GM23248 (cell line): ENCODE measurements around the gene SPIB. TPM values are rescaled to one million over a fixed set of nuclear protein-coding genes. Genes with fewer than 3 reads are reported as not detected.

Experiments
- DNase-seq: peaks from one replicate; pipeline ENCODE4 v3.0.0-alpha.2; 2015
- H2AFZ ChIP-seq: fragments of 200-600 bp; sonication (generic); 2 replicates; pipeline ENCODE4 v1.6.1; 2016; ENCODE audit warnings: antibody characterized with exemption
- H3F3A ChIP-seq: fragments of 200-600 bp; sonication (generic); 2 replicates; pipeline ENCODE4 v1.6.1; 2016; ENCODE audit warnings: mild to moderate bottlenecking, antibody characterized with exemption, mixed run types; ENCODE audit not compliant: insufficient read depth
- H3K27ac ChIP-seq: fragments of 200-600 bp; sonication (generic); 2 replicates; pipeline ENCODE4 v1.5.1; 2016; ENCODE audit warnings: mild to moderate bottlenecking
- H3K27me3 ChIP-seq: fragments of 200-600 bp; sonication (generic); replicated peaks from 2 replicates; pipeline ENCODE4 v1.6.1; 2016; ENCODE audit warnings: mild to moderate bottlenecking; ENCODE audit not compliant: insufficient read depth
- H3K36me3 ChIP-seq: fragments of 200-600 bp; sonication (generic); 2 replicates; pipeline ENCODE4 v1.6.1; 2016; ENCODE audit warnings: low read depth, mild to moderate bottlenecking
- H3K4me1 ChIP-seq: fragments of 200-600 bp; sonication (generic); 2 replicates; pipeline ENCODE4 v1.6.1; 2016; ENCODE audit warnings: mild to moderate bottlenecking; ENCODE audit not compliant: insufficient read depth
- H3K4me2 ChIP-seq: fragments of 200-600 bp; sonication (generic); one replicate; pipeline ENCODE4 v1.6.1; 2016; ENCODE audit warnings: mild to moderate bottlenecking; ENCODE audit not compliant: unreplicated experiment
- H3K4me3 ChIP-seq: fragments of 200-600 bp; sonication (generic); 2 replicates; pipeline ENCODE4 v1.5.1; 2016; ENCODE audit warnings: mild to moderate bottlenecking
- H3K79me2 ChIP-seq: fragments of 200-600 bp; sonication (generic); 2 replicates; pipeline ENCODE4 v1.6.1; 2016; ENCODE audit warnings: mild to moderate bottlenecking; ENCODE audit not compliant: insufficient read depth
- H3K9ac ChIP-seq: fragments of 200-600 bp; sonication (generic); 2 replicates; pipeline ENCODE4 v1.6.1; 2016; ENCODE audit warnings: mild to moderate bottlenecking
- H3K9me2 ChIP-seq: fragments of 200-600 bp; sonication (generic); 2 replicates; pipeline ENCODE4 v1.6.1; 2016; ENCODE audit warnings: mixed run types, mild to moderate bottlenecking, moderate library complexity; ENCODE audit not compliant: insufficient read depth
- H3K9me3 ChIP-seq: fragments of 200-600 bp; sonication (generic); one replicate; pipeline ENCODE4 v1.6.1; 2017; ENCODE audit warnings: low read depth
- H4K20me1 ChIP-seq: fragments of 200-600 bp; sonication (generic); 2 replicates; pipeline ENCODE4 v1.6.0; 2016; ENCODE audit not compliant: insufficient read depth
- EZH2 ChIP-seq: fragments of 200-600 bp; sonication (generic); IDR thresholded peaks from 2 replicates; pipeline ENCODE4 v1.6.1; 2018; ENCODE audit warnings: antibody characterized with exemption, mild to moderate bottlenecking; ENCODE audit not compliant: insufficient read depth, poor library complexity, severe bottlenecking
- EZH2phosphoT487 ChIP-seq: fragments of 200-600 bp; sonication (generic); IDR thresholded peaks from 2 replicates; pipeline ENCODE4 v1.6.1; 2018; ENCODE audit warnings: antibody characterized with exemption, moderate library complexity, mild to moderate bottlenecking, low read depth; ENCODE audit not compliant: insufficient read depth
- WGBS, 2 experiments: methylation state at CpG; one replicate each; pipeline ENCODE4 v1.1.6; 2015 to 2017; ENCODE audit warnings: low lambda C conversion rate in 2 of 2, low coverage in 1 of 2; ENCODE audit errors: missing lambda C conversion rate in 2 of 2; 5-methylcytosine and 5-hydroxymethylcytosine counted together
- in situ Hi-C: fragments of 300-500 bp; cut with MboI; formaldehyde crosslinking; loops from 2 replicates; pipeline ENCODE4 v1.15.0; 2020
- polyA plus RNA-seq: library from polyadenylated mRNA; unstranded; fragments of >200 nt; fragmentation: Nextera tagmentation; extraction: Ambion mirVana; gene quantifications from 2 replicates; pipeline ENCODE4 v1.2.1, GENCODE V29; 2016
- total RNA-seq: library from RNA; depleted of rRNA; stranded (reverse); fragments of >200 nt; shearing (Covaris generic); gene quantifications from 2 replicates; pipeline ENCODE4 v1.2.3, GENCODE V29; 2014

The SPIB gene
- total and polyA plus RNA-seq, 2 experiments from 2014 or later, result not detected

DNA sequence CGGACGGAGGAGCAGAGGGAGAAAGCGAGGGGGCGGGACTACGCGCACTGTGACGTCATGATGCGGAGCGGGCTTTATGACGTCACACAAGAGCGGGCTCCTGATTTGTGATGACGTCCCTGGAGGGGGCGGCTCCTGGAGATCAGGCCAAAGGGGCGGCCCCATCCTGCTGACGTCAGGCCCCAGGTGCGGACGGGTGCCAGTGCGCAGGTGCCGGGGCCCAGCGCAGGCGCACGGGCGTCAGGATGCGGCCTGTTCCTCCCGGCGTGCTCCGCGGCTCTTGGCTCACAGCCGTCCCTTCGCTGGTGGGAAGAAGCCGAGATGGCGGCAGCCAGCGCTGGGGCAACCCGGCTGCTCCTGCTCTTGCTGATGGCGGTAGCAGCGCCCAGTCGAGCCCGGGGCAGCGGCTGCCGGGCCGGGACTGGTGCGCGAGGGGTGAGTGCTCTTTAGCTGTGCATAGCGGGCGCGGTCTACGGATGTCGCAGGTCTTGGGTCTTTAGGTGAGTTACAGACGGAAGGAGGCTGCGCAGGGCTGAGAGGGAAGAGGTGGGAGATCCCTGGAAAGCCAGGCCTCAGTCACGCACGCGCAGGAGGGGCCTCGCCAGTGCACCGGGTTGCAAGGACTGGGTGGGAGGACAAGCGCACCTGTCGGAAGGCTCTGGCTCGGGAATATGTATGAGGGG is 57.6 kb downstream of the SPIB start, which contains the start of the genes EMC10 and GARIN5A:
EMC10 (plus strand) TSS at position 284 of the 683 bp plus-strand sequence; CDS start at position 322, 38 bp downstream.
GARIN5A (minus strand) TSS at position 625 of the 683 bp plus-strand sequence; CDS start at position 165, 460 bp downstream.
- H3K9ac ChIP-seq, result peak within 1 kb of the TSS; percentile 77
- DNase-seq, result peak; percentile 89
- no peak within 1 kb of the TSS for H3K27ac ChIP-seq
- H4K20me1 ChIP-seq, result no peaks in the 10 kb centered on the region
- peak within 1 kb of the TSS; percentile 98 for H2AFZ ChIP-seq
- WGBS, 2 experiments, result 2 to 5% methylated on average over 52 to 58 of the region's 58 CpGs
- H3K4me3 ChIP-seq, result peak within 1 kb of the TSS; percentile 83
- no peaks in the 10 kb centered on the region for H3K79me2 ChIP-seq
- peak within 1 kb of the TSS; percentile 79 for H3K4me2 ChIP-seq
- in situ Hi-C loops, result no loop called here
- H3F3A ChIP-seq, result no peaks in the 10 kb centered on the region
- H3K36me3 ChIP-seq, result no peaks in the 10 kb centered on the region
- TF ChIP-seq EZH2phosphoT487 (no peak), EZH2 (no peak)
- no peaks in the 10 kb centered on the region for H3K4me1 ChIP-seq
- H3K9me3 ChIP-seq, result no peaks in the 10 kb centered on the region
- H3K9me2 ChIP-seq, result no peaks in the 10 kb centered on the region
- H3K27me3 ChIP-seq, result no peaks in the 10 kb centered on the region

DNA sequence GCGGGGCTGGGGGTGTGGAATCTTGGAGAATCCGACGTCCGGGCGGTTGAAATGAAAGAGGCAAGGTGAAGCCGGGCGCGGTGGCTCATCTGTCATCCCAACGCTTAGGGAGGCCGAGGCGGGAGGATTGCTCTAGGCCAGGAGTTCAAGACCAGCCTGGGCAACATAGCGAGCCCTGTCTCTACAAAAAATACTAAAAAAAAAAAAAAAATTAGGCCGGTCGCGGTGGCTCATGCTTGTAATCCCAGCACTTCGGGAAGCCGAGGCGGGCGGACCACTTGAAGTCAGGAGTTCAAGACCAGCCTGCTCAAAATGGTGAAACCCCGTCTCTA is 58.1 kb downstream of the SPIB start:
- peak overlapping the region; percentile 77 for H3K9ac ChIP-seq
- H3K4me2 ChIP-seq, result peak overlapping the region; percentile 79
- H3K4me1 ChIP-seq, result no peaks in the 10 kb centered on the region
- H2AFZ ChIP-seq, result peak overlapping the region; percentile 98
- no peaks in the 10 kb centered on the region for H3K36me3 ChIP-seq
- no peaks in the 10 kb centered on the region for H3F3A ChIP-seq
- H3K27me3 ChIP-seq, result no peaks in the 10 kb centered on the region
- DNase-seq, result no peak
- H3K9me2 ChIP-seq, result no peaks in the 10 kb centered on the region
- no peaks in the 10 kb centered on the region for H4K20me1 ChIP-seq
- H3K9me3 ChIP-seq, result no peaks in the 10 kb centered on the region
- H3K27ac ChIP-seq, result no peak overlapping the region
- TF ChIP-seq EZH2 (no peak), EZH2phosphoT487 (no peak)
- in situ Hi-C loops, result no loop called here
- peak overlapping the region; percentile 83 for H3K4me3 ChIP-seq
- 1 to 5% methylated on average over 16 to 20 of the region's 20 CpGs for WGBS, 2 experiments
- H3K79me2 ChIP-seq, result no peaks in the 10 kb centered on the region

DNA sequence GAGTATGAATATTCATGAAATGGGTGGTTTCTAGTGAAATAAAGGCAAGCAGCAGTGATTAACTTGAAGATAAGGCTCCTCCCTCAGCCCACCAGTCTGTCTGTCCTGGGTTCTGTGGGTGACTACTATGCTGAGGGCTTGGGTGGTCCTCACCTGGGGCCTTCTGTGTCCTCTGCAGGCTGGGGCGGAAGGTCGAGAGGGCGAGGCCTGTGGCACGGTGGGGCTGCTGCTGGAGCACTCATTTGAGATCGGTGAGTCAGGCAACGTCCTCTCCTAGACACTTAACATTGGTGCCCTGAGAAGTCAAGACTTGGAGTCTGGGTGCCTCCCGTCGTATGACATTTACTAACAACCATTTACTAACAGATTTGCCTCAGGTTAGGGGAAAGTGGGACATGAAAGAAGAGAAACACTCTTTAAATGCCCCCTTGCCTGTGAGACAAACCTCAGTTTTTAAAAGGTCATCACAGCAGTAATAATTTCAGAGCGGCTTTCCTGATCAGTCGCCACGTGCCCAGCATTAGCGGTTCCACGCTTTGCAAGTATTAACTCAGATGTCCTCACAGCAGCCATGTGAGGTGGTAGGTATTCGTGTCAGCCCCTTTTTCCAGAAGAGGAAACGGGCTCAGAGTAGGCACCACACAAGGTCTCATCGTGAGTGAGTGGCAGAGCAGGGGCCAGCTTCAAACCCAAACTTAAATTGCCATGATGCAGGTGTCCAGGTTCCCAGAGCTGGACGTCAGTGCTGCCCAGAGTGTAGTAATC is 59.2 kb downstream of the SPIB start:
- Histone ChIP-seq H3K27ac (no peak overlapping the region), H2AFZ (no peak overlapping the region), H3F3A (no peaks in the 10 kb centered on the region), H3K9me2 (no peaks in the 10 kb centered on the region), H3K9me3 (no peaks in the 10 kb centered on the region), H3K9ac (no peak overlapping the region), H4K20me1 (no peaks in the 10 kb centered on the region), H3K4me3 (no peak overlapping the region), H3K4me2 (peak overlapping the region; percentile 79), H3K79me2 (no peaks in the 10 kb centered on the region), H3K36me3 (no peaks in the 10 kb centered on the region), H3K4me1 (no peaks in the 10 kb centered on the region), H3K27me3 (no peaks in the 10 kb centered on the region)
- WGBS, 2 experiments, result 85 to 89% methylated on average over 17 of the region's 17 CpGs
- in situ Hi-C loops, result no loop called here
- TF ChIP-seq EZH2 (no peak), EZH2phosphoT487 (no peak)
- DNase-seq, result no peak

DNA sequence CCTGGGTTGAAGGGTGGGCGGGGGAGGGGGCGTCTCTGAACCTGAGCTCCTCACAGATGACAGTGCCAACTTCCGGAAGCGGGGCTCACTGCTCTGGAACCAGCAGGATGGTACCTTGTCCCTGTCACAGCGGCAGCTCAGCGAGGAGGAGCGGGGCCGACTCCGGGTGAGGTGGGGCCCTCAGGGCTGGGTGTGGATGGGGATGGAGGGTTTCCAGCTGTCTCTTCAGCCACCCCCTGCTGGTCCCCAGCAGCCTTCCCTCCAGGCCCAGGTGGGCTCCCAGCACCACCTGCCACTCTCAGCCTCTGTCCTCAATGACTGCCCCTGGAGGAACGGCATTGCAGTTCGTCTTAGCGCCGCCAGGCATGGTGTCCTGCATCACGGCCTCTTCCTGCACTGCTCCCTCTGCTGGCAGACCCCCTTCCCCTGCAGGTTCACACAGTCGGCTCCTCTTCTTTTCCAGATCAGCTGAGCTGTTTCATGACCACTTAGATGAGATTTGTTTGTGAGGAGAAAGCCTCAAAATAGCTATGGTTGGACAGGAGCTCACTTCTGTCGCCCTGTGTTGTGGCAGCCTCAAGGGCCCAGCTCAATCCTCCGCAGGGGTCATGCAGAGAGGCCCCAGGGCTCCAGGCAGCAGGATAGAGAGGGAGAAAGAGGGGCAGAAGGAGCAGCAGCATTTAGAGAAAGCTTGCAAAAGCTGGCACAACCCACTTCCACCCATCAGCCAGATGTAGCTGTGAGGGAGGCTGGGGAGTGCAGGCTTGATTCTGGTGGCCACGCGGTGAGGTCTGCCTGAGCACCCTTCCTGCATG is 60.4 kb downstream of the SPIB start:
- Histone ChIP-seq H3K4me2 (no peak overlapping the region), H3K9me2 (no peaks in the 10 kb centered on the region), H3K9me3 (no peaks in the 10 kb centered on the region), H3K27me3 (no peaks in the 10 kb centered on the region), H3K36me3 (no peaks in the 10 kb centered on the region), H2AFZ (no peak overlapping the region), H3F3A (no peaks in the 10 kb centered on the region), H3K9ac (no peak overlapping the region), H3K27ac (no peak overlapping the region), H3K4me1 (no peaks in the 10 kb centered on the region), H3K79me2 (no peaks in the 10 kb centered on the region), H3K4me3 (no peak overlapping the region), H4K20me1 (no peaks in the 10 kb centered on the region)
- in situ Hi-C loops, result no loop called here
- DNase-seq, result peak; percentile 57
- TF ChIP-seq EZH2, result no peak
- TF ChIP-seq EZH2phosphoT487, result no peak
- 67 to 76% methylated on average over 18 to 19 of the region's 19 CpGs for WGBS, 2 experiments
